Measurements from ENCODE around the gene TAAR9.
"Not testable (repeated sequence)": the region's sequence is repeated elsewhere in the genome, so short reads cannot be mapped to it uniquely, and the experiment has no call there.

- TF ChIP-seq CTCF, POLR2A (IDR thresholded peaks at IDR 0.05): not testable (repeated sequence)
Observed at GRCh38 chr6:132560087-132560486, 22.0 kb downstream of the TAAR9 start.

Measured in Peyer's patch (tissue), 4 donors.